Ovary (tissue), 9 donors: ENCODE measurements around the gene WDR41. TPM values are rescaled to one million over a fixed set of nuclear protein-coding genes. Genes with fewer than 3 reads are reported as not detected.

Experiments
- DNase-seq, 5 donors: peaks; one replicate each; pipeline ENCODE4 v3.0.0-alpha.2; 2019 to 2020
- H3K27ac ChIP-seq, 2 donors: fragments of 200-600 bp; one replicate each; pipeline versions ENCODE4 v1.5.1 to v1.8.0; 2019 to 2022
- H3K27me3 ChIP-seq: fragments of 200-600 bp; one replicate; pipeline ENCODE4 v1.8.0; 2022
- H3K36me3 ChIP-seq: fragments of 200-600 bp; sonication (generic); one replicate; pipeline ENCODE4 v1.5.1; 2019
- H3K4me1 ChIP-seq: one replicate; pipeline ENCODE4 v1.8.1; 2013; ENCODE audit warnings: mild to moderate bottlenecking, moderate library complexity; ENCODE audit not compliant: insufficient read depth
- H3K4me3 ChIP-seq: fragments of 200-600 bp; sonication (generic); one replicate; pipeline ENCODE4 v1.5.1; 2017
- H3K9me3 ChIP-seq, 2 donors: fragments of 200-600 bp in 1 of 2; sonication (generic) in 1 of 2; one replicate each; pipeline versions ENCODE4 v1.5.1 to v1.8.1; 2013 to 2019; ENCODE audit warnings: mild to moderate bottlenecking in 1 of 2, moderate library complexity in 1 of 2
- EP300 ChIP-seq: sonication (generic); formaldehyde crosslinking; IDR thresholded peaks from one replicate; pipeline ENCODE4 v1.6.1; 2017; ENCODE audit warnings: antibody characterized with exemption
- POLR2A ChIP-seq: fragments of 450-650 bp; IDR thresholded peaks from one replicate; pipeline ENCODE4 v1.6.1; 2017; ENCODE audit warnings: antibody characterized with exemption, mild to moderate bottlenecking, moderate library complexity
- WGBS, 3 donors: extraction: QIAGEN DNeasy Blood & Tissue Kit in 1 of 3; methylation state at CpG; one replicate each; pipeline versions ENCODE4 v1.1.5 to v1.1.7; 2013 to 2017; 5-methylcytosine and 5-hydroxymethylcytosine counted together
- intact Hi-C, 4 donors: fragments of 100-400 bp; cut with DNase I; formaldehyde crosslinking; loops; one replicate each; pipeline versions ENCODE4 v1.11.0 to v1.15.1; 2022 to 2023
- polyA plus RNA-seq, 2 donors: library from polyadenylated mRNA; stranded (reverse); fragments of 200-250 nt in 1 of 2; fragments of 350-450 nt in 1 of 2; fragmentation: Illumina TruSeq in 1 of 2; extraction: RNeasy Lipid Tissue Mini Kit (QIAGEN cat#74804) in 1 of 2; gene quantifications; one replicate each; pipeline ENCODE4 v1.2.3, GENCODE V29; 2013 to 2014
- total RNA-seq, 7 donors: library from RNA; depleted of rRNA in 2 of 7; stranded (reverse); fragments of >200 nt in 2 of 7; fragmentation: NEBNext Ultra II Directional in 3 of 7; extraction: Animal tissue kit (Norgen Biotek cat#: 25700) in 3 of 7; gene quantifications; one replicate each; pipeline versions ENCODE4 v1.1.0 to v1.2.4, GENCODE V29; 2016 to 2023
- TF ChIP-seq, protein P1 (sequence below), 3 donors: fragments of 450-650 bp in 2 of 3; fragments of 200-600 bp in 1 of 3; IDR thresholded peaks; one replicate each; pipeline versions ENCODE4 v1.5.1 to v1.8.0; 2016 to 2022; ENCODE audit warnings: antibody characterized with exemption in 3 of 3, mild to moderate bottlenecking in 1 of 3
- donor health status: DM: no; HTN: no; CAD: no; lungs with moderate emphysema.
- donor health status: DM: no; HTN: no; CAD: no.
- donor health status: Bipolar disorder and iron deficiency.
- donor health status: DM: yes; HTN: yes; CAD: no.
- donor health status: DM: no; HTN: no; CAD: no.
- donor health status: DM: yes; HTN: yes; CAD: no.

WDR41 gene
- total and polyA plus RNA-seq, 9 donors: 7.5 to 45.4 (median 31.9) TPM

DNA sequence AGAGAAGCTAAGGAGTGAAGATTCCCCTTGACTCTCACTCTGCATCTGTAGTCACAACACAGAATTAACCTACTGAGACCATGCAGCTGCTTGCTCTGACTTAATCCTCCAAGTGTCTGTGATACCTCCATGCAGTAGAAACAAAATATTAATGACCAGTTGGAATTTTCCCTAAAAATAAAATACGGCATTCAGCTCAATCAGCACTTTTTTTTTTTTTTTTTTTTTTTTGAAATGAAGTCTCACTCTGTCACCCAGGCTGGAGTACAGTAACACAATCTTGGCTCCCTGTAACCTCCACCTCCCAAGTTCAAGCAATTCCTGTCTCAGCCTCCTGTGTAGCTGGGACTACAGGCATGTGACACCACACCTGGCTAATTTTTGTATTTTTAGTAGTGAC lies 48.4 kb downstream of the WDR41 start:
- WGBS, 3 donors: 39 to 53% (median 44%) methylated on average over 1 of the region's 1 CpG
- Histone ChIP-seq H3K36me3 (no peaks in the 10 kb centered on the region), H3K9me3 (peaks cover 0 to 6% of the 10 kb centered on the region in 2 donors), H3K27ac (no peak overlapping the region), H3K4me1 (no peaks in the 10 kb centered on the region), H3K4me3 (no peak overlapping the region), H3K27me3 (no peaks in the 10 kb centered on the region)
- intact Hi-C loops: no loop called here
- no peak for DNase-seq
- no peak for TF ChIP-seq EP300
- TF ChIP-seq, protein P1, sequence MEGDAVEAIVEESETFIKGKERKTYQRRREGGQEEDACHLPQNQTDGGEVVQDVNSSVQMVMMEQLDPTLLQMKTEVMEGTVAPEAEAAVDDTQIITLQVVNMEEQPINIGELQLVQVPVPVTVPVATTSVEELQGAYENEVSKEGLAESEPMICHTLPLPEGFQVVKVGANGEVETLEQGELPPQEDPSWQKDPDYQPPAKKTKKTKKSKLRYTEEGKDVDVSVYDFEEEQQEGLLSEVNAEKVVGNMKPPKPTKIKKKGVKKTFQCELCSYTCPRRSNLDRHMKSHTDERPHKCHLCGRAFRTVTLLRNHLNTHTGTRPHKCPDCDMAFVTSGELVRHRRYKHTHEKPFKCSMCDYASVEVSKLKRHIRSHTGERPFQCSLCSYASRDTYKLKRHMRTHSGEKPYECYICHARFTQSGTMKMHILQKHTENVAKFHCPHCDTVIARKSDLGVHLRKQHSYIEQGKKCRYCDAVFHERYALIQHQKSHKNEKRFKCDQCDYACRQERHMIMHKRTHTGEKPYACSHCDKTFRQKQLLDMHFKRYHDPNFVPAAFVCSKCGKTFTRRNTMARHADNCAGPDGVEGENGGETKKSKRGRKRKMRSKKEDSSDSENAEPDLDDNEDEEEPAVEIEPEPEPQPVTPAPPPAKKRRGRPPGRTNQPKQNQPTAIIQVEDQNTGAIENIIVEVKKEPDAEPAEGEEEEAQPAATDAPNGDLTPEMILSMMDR (IDR thresholded peaks at IDR 0.05): no peak
- TF ChIP-seq POLR2A: no peak

DNA sequence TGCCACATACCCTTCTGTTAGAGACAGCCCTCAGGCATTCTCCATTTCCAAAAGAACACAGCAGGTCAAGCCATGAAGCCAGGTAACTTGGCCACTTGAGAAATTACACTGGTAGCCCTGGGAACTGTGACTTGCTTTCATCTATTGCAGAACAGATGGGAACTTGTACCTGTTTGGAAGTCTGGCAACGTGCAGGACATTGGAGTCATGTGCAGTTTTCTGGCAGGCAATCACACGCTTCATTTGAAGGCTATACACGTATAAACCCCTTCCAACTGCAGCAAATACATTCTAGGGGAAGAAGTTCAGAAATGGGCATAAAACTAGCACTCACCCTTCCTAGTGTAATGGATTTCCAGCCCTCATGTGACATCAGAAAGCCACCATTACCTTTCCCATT lies 54.0 kb downstream of the WDR41 start:
- WGBS, 3 donors: 61 to 80% (median 74%) methylated on average over 3 of the region's 3 CpGs
- no peak for DNase-seq
- Histone ChIP-seq H3K27ac (no peak overlapping the region), H3K4me1 (no peaks in the 10 kb centered on the region), H3K27me3 (no peaks in the 10 kb centered on the region), H3K9me3 (no peaks in the 10 kb centered on the region), H3K4me3 (no peak overlapping the region), H3K36me3 (no peaks in the 10 kb centered on the region)
- intact Hi-C loops: no loop called here
- TF ChIP-seq POLR2A (no peak), EP300 (no peak)
- TF ChIP-seq, protein P1 (IDR thresholded peaks at IDR 0.05): no peak

DNA sequence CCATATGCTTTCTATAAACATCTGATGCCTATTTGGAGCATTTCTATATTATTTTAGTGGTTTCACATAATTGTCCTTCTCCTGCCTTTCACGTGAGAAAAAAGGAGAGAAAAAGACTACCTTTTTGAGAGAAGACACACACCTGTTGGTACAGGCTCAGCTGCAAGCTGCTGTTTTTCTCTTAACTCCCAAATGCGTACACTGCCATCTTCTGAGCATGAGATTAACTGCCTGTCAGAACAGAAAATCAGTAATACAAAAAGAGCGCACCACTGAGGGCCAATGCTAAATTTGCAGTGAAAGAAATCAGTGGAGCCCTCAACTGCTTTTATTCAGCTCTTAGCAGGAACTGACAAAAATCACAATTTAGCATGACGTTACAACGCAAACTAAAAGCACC lies 54.9 kb downstream of the WDR41 start:
- Histone ChIP-seq H3K4me3 (no peak overlapping the region), H3K27me3 (no peaks in the 10 kb centered on the region), H3K36me3 (no peaks in the 10 kb centered on the region), H3K9me3 (no peaks in the 10 kb centered on the region), H3K27ac (no peak overlapping the region), H3K4me1 (no peaks in the 10 kb centered on the region)
- no peak for TF ChIP-seq EP300
- TF ChIP-seq, protein P1 (IDR thresholded peaks at IDR 0.05): no peak
- no peak for TF ChIP-seq POLR2A
- intact Hi-C loops: loop anchor here in 1 of 4 donors (1.0 kb wide), 1 partner anchor 224 kb away; no protein-coding TSS in a partner anchor
- WGBS, 3 donors: 81 to 87% (median 85%) methylated on average over 5 of the region's 5 CpGs
- DNase-seq: no peak

DNA sequence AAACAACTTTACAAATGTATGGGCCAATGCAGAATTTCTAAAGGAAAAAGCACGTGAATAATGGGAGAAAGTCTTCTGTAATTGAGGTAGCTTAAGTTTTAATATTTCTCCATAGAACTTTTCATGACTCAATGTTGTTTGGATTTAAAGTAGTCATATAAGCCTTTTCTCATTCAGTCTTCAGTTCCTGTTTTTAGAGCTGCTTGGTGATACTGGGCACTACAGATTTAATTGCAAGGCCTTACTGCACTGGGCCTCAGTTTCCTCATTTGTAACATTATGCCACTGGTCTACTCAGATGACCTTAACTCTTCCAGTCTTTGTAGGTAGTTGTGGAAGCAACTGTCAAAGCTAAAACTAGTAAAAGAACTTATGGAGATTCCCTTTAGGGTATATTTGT lies 60.4 kb downstream of the WDR41 start:
- H3K9me3 ChIP-seq: no peaks in the 10 kb centered on the region
- intact Hi-C loops: no loop called here
- H3K4me3 ChIP-seq: no peak overlapping the region
- no peaks in the 10 kb centered on the region for H3K4me1 ChIP-seq
- no peak overlapping the region for H3K27ac ChIP-seq
- WGBS, 3 donors: 95 to 96% (median 95%) methylated on average over 1 of the region's 1 CpG
- no peak for TF ChIP-seq EP300
- no peak for TF ChIP-seq POLR2A
- TF ChIP-seq, protein P1 (IDR thresholded peaks at IDR 0.05): no peak
- no peaks in the 10 kb centered on the region for H3K27me3 ChIP-seq
- no peak for DNase-seq
- no peaks in the 10 kb centered on the region for H3K36me3 ChIP-seq
